Suppressor macrophage treated with lipopolysaccharide for 4 hours (primary cell): Measurements from ENCODE around the gene SSR4.
"Not testable (repeated sequence)": the region's sequence is repeated elsewhere in the genome, so short reads cannot be mapped to it uniquely, and the experiment has no call there.

Experiments
- DNase-seq: peaks from one replicate; pipeline ENCODE4 v3.0.0-alpha.2; 2020

SSR4 gene

DNA sequence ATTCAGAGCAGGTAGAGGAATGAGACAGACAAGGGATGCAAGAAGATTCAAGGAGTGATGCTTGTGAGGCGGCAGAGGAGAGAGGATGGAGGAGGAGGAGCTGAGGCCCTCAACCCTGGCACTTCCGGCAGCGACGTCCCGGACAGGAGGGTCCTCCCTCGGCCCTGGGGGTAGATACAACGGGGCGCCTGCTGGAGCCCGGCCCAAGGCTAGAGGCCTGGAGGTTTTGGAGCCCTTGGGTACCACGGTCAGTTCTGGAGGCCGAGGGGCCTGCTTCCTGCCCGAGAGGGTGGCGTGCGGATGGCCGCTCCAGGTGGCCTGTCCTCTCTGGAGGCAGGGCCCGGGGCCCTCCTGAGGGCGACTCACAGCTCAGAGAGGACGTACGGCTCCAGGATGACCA is 13.5 kb downstream of the SSR4 start:
- no peak for DNase-seq

DNA sequence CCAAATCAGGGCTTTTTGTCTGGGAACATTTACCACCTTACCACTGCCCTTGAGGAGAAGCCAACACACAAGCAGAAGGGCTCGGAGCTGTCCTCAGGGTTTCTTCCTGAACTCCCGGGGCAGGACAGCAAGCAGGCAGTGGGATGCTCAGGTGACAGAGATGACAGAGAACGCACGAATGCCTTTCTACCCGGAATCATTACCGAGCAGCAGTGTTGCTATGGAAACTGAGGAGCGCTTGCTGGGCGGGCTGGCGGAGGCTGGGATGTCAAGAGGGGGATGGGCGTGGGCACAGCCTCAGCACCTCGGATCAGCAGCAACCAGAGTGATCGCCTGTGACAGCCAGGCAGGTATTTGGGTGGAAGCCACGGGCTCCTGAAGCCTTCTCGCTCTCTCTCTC is 17.8 kb downstream of the SSR4 start:
- no peak for DNase-seq

DNA sequence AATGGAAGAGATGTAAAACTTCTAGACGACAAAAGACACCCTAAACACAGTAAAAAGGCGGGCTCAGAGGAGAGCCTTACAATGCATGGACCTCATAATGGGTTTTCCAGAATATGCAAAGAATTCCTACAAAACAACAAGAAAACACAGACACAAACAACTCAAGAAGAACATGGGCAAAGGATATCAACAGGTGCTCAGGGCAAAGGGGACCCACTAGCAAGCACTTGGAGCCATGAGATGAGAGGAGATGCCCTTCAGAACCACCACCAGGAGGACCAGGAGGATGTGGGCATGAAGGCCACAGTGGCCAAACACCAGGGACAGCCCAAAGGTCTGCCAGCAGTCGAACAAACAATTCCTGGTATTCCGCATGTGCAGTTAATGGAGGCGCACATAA is 18.7 kb downstream of the SSR4 start:
- no peak for DNase-seq

DNA sequence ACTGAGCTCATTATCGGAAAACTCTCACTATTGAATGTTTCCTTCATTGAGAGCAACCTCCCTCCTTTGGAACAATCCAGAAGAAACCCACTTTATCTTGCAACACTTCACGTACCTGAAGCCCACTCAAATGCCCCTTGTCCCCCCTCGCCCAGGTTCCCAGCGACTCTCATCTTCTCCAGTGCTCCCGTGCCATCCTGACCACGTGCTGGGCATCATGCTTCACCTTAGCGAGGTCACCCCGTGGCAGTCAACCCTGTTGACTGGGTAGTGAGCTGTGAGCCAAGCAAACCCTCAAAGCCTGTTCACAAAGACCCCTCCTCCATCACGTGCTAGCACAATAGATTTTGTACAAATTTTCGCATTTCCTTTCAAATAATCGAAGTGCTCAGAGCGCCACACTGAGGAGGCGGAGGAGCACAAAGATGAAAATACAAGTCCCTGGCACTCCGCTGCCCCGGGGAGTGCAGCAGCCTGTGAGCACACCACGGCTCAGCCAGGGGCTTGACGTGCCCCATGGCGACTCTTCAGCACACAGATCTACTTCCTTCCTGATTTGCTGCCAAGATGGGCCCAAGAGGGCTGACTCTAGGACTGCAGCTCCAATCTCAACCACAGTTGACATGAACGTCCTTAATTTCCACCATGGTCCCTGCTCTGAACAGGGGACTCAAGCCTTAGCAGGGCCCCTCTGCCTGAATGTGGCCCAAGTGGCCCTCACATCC is 20.3 kb downstream of the SSR4 start:
- no peak for DNase-seq

DNA sequence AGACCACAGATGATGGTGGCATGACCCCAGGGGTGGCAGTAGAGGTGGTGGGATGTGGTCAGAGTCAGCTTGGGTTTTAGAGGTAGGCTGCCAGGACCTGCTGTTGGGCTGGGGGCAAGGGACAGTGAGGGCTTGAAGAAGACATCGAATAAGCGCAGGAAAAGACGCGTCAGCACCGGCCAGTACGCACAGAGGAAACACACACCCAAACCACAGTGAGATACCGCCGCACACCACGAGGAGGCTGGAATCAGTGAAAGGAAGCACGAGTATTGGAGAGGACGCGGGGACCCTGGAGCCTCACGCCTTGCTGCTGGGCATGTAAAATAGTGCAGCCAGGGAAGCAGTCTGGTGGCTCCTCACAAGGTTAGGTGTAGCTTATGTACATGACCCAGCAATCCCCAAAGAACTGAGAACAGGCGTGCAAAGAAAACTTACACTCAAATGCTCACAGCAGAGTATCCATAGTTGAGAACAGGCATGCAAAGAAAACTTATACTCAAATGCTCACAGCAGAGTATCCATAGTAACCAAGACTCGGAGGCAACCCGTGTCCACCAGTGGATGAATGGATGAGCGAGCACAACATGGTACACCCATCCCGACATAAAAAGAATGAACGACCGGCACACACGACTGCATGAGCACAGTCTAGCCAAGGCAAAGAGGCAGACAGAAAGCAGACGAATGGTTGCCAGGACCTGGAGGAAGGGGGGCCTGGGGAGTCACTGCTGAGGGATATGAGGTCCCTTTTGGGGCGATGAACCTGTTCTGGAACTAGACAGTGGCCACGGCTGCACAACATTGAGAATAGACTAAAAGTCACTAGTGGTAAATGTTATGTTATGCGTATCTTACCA is 22.6 kb downstream of the SSR4 start:
- peak; percentile 11 for DNase-seq

DNA sequence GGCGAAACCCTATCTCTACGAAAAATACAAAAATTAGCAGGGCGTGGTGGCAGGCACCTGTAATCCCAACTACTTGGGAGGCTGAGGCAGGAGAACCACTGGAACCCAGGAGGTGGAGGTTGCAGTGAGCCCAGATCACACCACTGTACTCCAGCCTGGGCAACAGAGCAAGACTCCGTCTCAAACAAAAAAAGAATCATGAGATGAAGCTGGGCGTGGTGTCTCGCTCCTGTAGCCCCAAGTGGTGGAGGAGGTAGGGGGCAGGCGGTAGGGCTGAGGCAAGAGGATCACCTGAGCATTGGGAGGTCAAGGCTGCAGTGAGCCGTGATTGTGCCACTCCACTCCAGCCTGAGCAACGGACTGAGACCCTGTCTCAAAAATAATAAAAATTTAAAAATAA is 23.6 kb downstream of the SSR4 start:
- not testable (repeated sequence) for DNase-seq

DNA sequence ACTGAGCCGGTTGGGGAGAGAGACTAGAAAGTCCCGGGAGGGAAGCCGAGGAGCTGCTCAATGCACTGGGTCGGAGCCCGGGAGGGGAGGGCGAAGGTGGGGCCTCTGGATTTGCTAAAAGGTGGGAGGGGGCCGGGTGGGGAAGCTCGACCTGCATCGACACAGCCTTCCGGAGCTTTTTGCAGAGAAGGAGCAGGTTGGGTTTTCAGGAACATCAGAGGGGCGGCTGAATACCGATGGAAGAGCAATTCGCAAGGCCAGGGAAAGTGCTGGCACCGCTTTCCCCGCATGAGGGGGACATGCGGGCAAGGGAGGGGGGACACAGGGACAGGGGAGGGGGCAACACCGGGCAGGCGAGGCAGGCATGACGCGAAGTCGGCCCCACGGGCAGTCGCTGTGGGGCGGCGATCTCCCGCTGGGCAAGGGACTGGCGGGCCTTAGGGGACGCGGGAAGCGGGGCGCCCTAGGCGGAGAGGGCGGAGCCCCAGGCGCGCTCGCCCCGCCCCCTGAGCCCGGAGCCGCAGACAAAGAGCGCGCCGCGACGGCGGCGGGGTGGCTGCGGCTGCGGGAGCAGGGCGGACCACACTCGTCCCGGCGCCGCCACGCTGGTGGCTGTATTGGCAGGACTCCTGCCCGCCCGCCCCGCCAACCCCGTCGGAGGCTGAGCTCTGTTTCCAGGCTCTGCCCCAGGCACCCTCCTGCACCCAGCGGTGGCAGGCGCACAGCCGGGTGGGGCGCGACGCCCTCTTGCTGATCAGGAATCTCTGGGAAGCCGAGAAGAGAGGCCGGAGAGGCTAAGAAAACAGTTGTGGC is 24.3 kb downstream of the SSR4 start:
- DNase-seq = peak; percentile 26

DNA sequence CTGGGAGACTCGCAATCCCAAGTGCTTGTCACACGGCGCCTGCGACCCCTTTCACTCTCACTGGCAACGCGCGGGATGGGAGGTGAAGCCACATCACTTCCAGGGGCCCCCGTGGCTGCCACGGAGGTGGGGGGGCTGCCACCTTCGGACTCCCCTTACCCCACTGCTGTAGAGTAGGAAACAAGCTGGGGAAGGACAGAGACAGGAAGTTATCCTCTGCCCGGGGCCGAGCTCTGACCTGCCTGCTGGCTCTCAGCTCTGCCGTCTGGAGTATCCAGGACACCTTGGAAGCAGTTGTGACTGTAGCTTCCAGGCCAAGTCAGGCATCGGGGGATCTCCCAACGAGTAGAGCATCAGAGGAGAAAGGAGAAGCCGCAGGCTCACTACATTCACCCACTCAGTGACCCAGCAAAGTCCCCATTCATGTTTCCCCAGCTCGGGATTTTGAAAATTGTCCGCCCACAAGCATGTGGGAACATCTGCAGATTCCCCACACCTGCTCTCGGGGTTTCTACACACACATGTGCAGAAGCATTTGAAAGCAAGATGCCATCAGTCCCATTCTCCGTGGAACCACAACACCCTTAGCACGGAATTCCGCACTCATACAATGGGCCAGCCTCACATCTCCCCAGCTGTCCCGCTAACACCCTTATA is 25.0 kb downstream of the SSR4 start:
- DNase-seq = no peak

DNA sequence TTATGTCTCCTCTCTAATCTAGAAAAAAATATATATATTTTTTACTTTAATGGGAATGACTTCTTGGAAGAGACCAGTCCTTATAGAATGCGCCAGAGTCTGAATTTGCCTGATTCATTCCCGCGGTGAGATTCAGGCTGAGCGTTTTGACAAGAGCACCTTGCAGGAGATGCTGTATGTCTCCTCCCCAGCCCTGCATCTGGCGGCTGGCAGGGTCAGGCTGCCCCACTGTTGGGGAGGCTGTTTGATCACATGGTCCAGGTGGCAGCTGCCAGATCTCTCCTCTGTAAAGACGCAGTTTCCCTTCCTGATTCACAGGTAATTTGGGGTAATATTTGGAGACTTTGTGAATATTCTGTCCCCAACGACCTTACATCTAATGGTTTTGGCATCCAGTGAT is 26.1 kb downstream of the SSR4 start:
- no peak for DNase-seq

DNA sequence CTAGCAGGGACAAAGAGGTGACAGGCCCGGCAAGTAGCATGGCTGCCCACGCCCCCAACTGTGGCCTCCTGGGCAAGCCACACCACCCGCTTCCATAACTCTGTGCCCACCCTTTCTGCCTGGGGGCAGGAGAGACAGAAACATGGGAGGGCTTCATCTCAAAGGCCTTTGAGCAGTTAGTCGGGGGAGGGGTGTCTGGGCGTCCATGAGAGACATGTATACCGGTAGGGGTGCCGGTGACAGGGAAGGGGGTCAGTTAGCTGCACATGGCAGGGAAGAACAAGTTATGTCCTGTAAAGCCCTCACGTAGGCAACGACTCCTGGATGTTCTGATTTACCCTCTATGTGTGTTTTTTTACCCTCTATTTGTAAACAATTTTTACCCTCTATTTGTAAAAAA is 26.6 kb downstream of the SSR4 start:
- no peak for DNase-seq

DNA sequence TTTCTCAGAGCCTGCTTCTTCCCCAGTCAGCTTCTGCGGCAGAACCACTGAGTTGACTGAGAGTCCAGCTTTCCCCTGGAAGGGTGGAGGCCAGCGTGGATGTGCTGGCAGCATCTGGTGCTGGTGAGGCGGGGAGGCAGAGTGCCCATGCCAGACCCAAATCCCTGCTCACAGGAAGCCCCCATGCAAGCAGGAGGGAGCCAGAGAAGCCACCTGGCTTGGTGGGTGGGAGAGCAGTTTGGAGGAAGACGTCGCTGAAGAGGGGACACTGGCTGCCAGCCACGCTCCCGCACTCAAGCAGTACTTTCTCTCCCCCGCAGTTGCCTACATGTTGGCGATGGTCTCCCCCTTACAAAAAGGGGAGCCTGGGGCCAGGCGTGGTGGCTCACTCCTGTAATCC is 29.9 kb downstream of the SSR4 start:
- no peak for DNase-seq

DNA sequence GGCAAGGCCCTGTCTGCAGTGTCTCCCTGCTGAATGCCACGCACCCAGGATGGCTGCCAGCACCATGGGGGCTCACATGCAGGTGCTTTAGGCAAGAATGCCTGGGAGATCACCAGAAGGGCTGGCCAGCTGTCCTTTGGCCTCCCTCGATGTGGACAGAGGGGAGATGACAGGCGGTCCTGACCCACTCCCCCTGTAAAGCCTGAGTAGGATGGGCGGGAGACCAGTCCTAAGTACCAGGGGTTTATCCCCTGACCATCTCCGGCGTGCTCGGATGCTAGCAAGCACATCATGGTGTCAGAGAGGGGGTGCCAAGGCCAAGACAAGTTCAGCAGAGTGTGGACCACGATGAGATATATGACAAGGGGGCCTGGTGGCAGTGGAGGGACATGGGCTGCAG is 30.6 kb downstream of the SSR4 start:
- no peak for DNase-seq

DNA sequence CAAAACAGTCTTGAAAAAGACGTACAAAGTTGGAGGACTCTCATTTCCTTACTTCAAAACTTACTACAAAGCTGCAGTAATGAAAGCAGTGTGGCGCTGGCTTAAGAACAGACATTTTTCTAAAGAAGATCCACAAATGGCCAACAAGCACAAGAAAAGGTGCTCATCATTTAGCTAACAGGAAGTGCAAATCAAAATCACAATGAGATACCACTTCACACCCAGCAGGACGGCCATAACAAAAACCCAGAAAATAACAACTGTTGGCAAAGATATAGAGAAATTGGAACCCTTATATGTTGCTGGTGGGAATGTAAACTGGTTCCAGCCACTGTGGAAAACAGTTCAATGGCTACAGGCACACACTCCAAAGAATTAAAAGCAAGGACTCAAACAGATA is 32.5 kb downstream of the SSR4 start:
- no peak for DNase-seq

DNA sequence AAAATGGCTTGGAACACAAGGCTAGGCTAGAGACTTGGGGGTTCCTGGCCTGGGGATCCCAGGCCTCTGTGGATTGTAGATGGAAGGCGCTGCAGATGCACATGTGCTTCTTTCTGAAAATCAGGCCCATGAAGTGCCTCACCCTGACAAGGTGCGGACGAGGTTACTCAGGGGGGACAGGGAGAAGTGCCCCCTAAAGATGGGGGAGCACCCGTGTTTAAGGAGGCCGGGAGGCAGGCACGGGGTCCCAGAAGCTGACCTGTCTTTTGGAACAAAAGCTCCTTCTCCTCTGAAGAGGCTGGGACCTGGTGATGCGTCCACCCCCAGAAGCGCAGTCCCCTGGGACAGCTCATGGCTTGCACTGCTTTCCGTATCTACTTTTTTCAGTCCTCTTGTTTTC is 33.4 kb downstream of the SSR4 start:
- DNase-seq = no peak

DNA sequence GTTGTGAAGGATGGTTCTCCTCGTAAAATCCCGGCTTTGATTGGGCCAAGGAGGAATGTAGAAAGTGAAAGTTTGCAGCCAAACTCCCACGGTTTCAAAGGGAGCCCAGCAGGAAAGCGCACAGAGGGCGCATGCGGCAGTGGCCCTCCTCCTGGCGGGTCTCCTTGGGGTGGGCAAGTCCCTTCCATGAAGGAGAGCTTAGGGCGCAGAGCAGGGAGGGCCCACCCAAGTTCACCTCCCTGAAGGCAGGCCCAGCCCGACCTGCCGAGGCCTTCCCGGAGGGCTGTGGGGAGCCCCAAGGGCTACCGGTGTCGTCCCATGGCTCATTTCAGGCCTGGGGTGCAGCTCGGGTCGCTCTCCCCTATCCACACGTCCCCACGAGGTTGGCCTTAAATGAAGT is 33.8 kb downstream of the SSR4 start:
- no peak for DNase-seq

DNA sequence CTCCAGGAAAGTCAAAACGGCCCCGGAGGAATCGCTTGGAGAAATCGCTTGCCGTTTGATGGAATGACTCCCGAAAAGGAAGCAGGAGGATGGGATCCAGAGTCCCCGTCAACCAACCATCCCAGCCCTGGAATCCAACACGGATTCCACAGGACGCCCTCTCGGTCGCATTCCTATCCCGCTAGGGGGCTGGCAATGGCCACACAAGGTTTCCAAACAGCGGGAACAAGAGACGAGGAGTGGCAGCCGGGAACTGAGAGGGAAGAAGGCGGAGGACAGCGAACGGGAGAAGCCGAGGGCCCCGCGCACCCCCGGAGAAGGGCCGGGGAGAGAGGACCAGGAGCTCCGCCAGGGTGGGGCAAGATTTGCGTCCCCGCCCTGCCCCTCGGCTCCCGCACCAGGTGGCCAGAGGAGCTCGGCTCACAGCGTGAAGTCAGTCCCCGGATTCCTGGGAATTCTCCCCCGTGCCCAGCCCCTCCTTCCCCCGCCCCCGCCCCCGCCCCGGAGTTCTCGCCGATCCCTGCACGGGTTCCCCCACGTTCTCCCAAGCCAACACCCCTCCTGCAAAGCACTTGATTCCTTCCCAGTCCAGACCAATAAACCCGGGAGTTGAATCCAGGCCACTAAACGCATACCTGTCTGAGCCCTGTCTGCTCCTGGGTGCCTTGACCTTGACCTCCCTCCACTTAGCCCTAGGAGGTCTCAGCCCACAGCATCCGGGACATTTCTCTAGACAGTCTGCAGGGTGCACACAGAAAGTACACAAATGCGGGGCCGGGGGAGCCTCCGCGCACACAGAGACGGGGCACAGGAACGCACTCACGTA is 34.5 kb downstream of the SSR4 start:
- no peak for DNase-seq

DNA sequence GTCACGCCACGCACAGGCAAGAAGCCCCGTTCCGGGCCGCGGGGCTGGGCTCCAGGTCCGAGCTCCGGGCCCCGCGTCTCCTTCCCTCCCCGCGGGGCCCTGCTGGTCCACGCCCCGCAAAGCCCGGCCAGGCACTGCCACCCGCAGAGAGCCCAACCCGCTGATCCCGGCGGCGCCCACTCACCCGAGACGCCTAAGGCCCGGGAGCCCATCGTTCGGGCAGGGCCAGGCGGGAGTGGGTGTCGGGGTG is 35.0 kb downstream of the SSR4 start:
- no peak for DNase-seq

DNA sequence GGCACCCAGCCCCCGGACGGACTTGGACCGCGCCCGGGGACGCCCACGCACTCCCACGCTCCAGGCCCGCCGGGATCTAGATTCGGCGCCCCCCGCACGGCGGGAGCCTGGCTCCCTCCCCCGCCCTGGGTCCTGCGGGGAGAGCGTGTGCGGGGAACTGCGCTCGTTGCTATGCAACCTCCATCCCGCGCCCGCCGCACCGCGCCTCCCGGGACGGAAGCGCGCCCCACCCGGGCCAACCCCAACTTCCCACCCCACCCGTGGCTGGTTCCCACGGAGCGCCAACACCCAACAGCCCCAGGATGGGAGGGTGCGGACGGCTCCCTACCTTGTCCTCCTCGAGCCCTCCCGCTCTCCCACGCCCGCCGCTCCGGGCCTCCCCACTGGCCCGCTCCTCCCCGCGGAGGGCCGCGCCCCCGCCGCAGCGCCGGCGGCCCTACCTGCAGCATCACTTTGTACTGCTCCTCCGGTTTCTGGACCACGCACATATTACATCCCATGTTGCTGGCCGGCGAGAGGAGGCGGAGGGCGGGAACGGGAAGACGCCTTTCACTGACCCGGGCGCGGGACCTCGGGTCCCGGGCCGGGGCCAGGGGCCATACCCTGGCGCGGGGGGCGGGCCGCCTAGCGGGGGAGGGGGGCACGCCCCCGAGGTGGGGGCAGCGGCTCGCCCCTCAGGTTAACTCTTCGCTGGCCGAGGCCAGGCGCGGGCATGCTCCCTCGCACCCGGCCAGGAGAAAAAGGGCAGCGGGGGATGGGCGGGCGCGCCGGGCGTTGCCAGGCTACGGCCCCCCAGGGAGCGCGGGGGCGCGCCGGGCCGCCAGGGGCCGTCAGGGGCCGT is 35.6 kb downstream of the SSR4 start, which contains the start of gene PDZD4:
TSS of gene PDZD4 (minus strand) at position 746 of the 841 bp plus-strand sequence. CDS start at position 500, 246 bp downstream.
- no peak for DNase-seq

DNA sequence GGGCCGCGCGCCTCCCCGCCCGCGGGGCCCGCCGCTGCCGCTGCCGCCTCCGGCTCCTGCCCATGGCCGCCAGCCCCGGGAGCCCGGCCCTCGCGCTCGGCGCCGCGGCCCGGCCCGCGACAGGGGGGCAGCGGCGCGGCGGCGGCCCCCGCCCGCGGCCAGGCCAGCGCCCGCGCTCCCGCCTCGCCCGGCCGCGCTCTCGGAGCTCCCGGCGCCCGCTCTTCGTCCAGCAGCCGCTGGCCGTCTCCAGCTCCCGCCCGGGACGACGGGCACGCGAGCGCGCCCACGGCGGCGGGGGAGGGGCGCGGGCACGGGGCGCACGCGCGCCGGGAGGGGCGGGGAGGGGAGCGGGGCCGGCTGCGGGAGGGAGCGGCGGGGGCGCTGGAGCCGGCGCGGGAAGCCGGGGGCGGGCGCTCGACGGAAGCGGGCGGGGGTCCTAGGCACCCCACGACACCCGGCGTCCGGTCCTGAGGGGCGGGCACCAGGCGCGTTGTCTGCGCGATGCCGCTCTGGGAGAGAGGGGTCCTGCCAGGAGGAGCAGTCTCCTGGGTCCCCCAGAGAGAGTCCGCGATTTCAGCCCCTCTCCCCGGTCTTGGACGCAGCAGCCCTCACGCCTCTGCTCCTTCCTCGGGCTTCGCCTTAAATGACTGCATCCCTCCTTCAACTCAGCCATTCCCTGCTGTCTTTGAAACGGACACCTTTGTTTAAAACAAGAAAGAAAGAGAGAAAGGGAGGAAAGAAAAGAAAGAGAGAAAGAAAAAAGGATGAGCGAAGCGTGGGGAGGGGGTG is 36.4 kb downstream of the SSR4 start:
- DNase-seq = no peak

DNA sequence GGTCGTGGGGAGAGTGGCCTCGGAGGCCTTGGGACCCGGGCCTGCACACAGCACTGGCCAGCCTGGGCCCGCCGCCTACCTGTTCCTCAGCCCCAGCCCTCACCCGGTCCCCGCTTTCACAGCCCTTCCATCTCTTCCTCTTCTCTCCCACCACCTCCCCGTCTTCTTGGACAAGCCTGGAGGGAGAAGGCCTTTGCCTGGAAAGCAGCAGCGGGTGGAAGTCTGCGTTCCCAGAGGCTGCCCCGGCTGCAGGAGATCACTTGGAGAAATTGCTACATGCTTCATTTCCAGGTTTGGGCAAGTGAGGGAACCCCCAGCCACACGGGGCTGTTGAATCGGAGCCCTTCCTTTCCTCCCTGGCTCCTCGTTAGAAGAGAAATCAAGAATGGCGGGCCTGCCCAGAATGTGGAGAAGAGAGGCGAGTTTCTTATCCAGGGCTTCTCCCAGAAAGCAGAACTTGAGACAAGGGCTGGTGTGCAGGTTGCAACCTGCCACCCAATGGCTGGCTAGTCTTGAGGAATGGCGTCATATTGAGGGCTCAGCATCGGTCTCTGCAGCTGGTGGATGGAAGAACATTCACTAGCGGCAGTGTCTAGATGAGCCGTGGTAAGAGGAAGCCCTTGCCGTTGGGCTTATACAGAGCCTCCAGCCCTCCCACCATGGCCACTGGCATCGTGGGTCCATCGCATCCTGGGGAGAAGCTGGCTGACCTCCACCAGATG is 37.1 kb downstream of the SSR4 start:
- DNase-seq = no peak
